Measurements from ENCODE around the gene SLC9B2.

SLC9B2 gene

GRCh38 chr4:103076747-103077347, at the start of gene SLC9B2:
TSS of gene SLC9B2 (minus strand) at chr4:103076761. CDS start at chr4:103067550, 9,211 bp downstream.
- DNase-seq = peak; percentile 11 to 19

- no peak for DNase-seq
These were observed 49.6 kb upstream of the SLC9B2 start for GRCh38 chr4:103126126-103126525.

GRCh38 chr4:103123114-103123513, 46.6 kb upstream of the SLC9B2 start:
- DNase-seq = no peak

GRCh38 chr4:103118166-103118565, 41.6 kb upstream of the SLC9B2 start:
- no peak for DNase-seq

GRCh38 chr4:103111598-103111997, 35.0 kb upstream of the SLC9B2 start:
- DNase-seq = no peak

- no peak for DNase-seq
These were observed 32.0 kb upstream of the SLC9B2 start for GRCh38 chr4:103108542-103108941.

GRCh38 chr4:103105558-103106356, 29.2 kb upstream of the SLC9B2 start:
- no peak for DNase-seq

GRCh38 chr4:103104886-103105285, 28.3 kb upstream of the SLC9B2 start:
- DNase-seq = no peak

GRCh38 chr4:103100691-103101090, 24.1 kb upstream of the SLC9B2 start:
- no peak for DNase-seq

GRCh38 chr4:103099691-103100392, 23.3 kb upstream of the SLC9B2 start, which contains the start of gene BDH2:
TSS of gene BDH2 (minus strand) at chr4:103099834. CDS start at chr4:103096254, 3,580 bp downstream.
- peak; percentile 26 to 53 for DNase-seq

- no peak for DNase-seq
These were observed 22.3 kb upstream of the SLC9B2 start for GRCh38 chr4:103098756-103099440.

GRCh38 chr4:103098341-103098740, 21.8 kb upstream of the SLC9B2 start:
- no peak for DNase-seq

GRCh38 chr4:103097112-103097511, 20.6 kb upstream of the SLC9B2 start:
- no peak for DNase-seq

GRCh38 chr4:103095080-103095479, 18.5 kb upstream of the SLC9B2 start:
- DNase-seq = no peak

- DNase-seq = no peak
These were observed 15.7 kb upstream of the SLC9B2 start for GRCh38 chr4:103092245-103092644.

GRCh38 chr4:103091601-103092223, 15.2 kb upstream of the SLC9B2 start:
- peak; percentile 33 to 54 for DNase-seq

- no peak for DNase-seq
These were observed 12.9 kb upstream of the SLC9B2 start for GRCh38 chr4:103089481-103089880.

- no peak for DNase-seq
These were observed 10.0 kb upstream of the SLC9B2 start for GRCh38 chr4:103086551-103086950.

- DNase-seq = no peak
These were observed 9.1 kb upstream of the SLC9B2 start for GRCh38 chr4:103085555-103086196.

- DNase-seq = no peak
These were observed 3.1 kb upstream of the SLC9B2 start for GRCh38 chr4:103079621-103080020.

- peak; percentile 67 to 71 for DNase-seq
These were observed 441 bp downstream of the SLC9B2 start for GRCh38 chr4:103075894-103076746.

All from activated CD4-positive, alpha-beta T cell treated with anti-CD3 and anti-CD28 coated beads for 4 hours (primary cell).